Right atrium auricular region (tissue), 2 donors: ENCODE data around the gene EIF2D. TPM values are rescaled to one million over a fixed set of nuclear protein-coding genes. Genes with fewer than 3 reads are reported as not detected.

ENCODE experiments used
- DNase-seq: peaks from one replicate; pipeline ENCODE4 v3.0.0-alpha.2; 2019; ENCODE audit warnings: low spot score
- H3K27ac ChIP-seq, 2 donors: fragments of 200-600 bp; sonication (generic); 1 replicate in 1 of 2; 2 replicates in 1 of 2; pipeline ENCODE4 v1.5.1; 2016 to 2019
- H3K27me3 ChIP-seq, 2 donors: fragments of 200-600 bp; sonication (generic); one replicate each; pipeline versions ENCODE4 v1.5.1 to v1.6.0; 2017 to 2019
- H3K36me3 ChIP-seq: fragments of 200-600 bp; sonication (generic); one replicate; pipeline ENCODE4 v1.5.1; 2016
- H3K4me1 ChIP-seq, 2 donors: fragments of 200-600 bp; sonication (generic); one replicate each; pipeline versions ENCODE4 v1.5.1 to v1.6.0; 2017 to 2019
- H3K4me3 ChIP-seq, 2 donors: fragments of 200-600 bp; sonication (generic); 1 replicate in 1 of 2; 2 replicates in 1 of 2; pipeline ENCODE4 v1.5.1; 2017 to 2019; ENCODE audit warnings: mild to moderate bottlenecking in 1 of 2, moderate library complexity in 1 of 2
- H3K9me3 ChIP-seq, 2 donors: fragments of 200-600 bp; sonication (generic); one replicate each; pipeline ENCODE4 v1.5.1; 2019
- CTCF ChIP-seq, 2 donors: fragments of 200-600 bp; sonication (generic); IDR thresholded peaks; one replicate each; pipeline ENCODE4 v1.5.1; 2019; ENCODE audit warnings: antibody characterized with exemption in 2 of 2
- total RNA-seq, 2 donors: library from RNA; depleted of rRNA; stranded (reverse); fragments of >200 nt; gene quantifications; one replicate each; pipeline ENCODE4 v1.1.0, GENCODE V29; 2016

Gene EIF2D
- total RNA-seq, 2 donors from 2014 or later: 21.7 to 30.4 TPM

DNA sequence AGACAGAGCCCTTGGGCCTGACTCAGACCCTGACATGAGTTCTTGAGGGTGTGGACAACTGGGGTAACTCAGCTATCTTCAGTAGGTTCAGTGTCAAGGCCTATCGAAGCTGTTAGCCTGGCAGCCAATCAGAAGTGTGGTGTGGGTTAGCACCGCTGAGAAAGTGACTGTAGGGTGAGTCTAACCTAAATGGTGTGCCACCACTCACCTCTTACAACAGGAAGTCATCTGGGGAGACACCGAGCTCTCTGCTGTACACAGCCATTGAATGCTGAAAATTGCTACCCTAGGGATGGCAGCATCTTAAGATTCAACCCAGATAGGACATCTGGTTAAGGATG lies 60.3 kb downstream of the EIF2D start:
- DNase-seq: no peak
- peaks cover 0 to 39% of the 10 kb centered on the region in 2 donors for H3K4me1 ChIP-seq
- H3K27ac ChIP-seq: no peak overlapping the region
- no peaks in the 10 kb centered on the region for H3K27me3 ChIP-seq
- no peak overlapping the region for H3K4me3 ChIP-seq
- no peaks in the 10 kb centered on the region for H3K9me3 ChIP-seq
- no peaks in the 10 kb centered on the region for H3K36me3 ChIP-seq
- TF ChIP-seq CTCF (IDR thresholded peaks at IDR 0.05): no peak

- no peak overlapping the region for H3K4me3 ChIP-seq
Measured at GRCh38 chr1:206551296-206551985, 60.8 kb downstream of the EIF2D start.

DNA sequence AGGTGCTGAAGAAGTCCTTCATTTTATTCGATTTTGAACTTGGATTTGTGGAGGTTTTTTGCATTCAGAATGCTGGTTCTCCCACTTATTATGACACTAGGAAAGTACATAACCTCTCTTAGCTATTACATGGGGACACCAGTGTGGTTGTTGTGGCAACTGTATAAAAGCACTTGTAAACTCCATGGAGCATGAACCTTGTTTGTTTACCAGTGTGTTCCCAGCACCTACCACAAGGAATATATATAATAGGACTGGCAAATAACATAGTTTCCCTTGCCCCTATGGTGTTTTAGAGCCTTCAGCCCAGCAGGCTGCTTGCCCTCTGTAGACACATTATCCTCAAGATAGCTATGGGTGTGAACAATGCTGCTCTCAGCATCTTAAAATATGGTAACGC lies 61.8 kb downstream of the EIF2D start:
- TF ChIP-seq CTCF (IDR thresholded peaks at IDR 0.05): no peak
- DNase-seq: no peak
- no peaks in the 10 kb centered on the region for H3K9me3 ChIP-seq
- no peak overlapping the region for H3K27ac ChIP-seq
- no peaks in the 10 kb centered on the region for H3K36me3 ChIP-seq
- no peak overlapping the region for H3K4me3 ChIP-seq
- H3K27me3 ChIP-seq: no peaks in the 10 kb centered on the region
- H3K4me1 ChIP-seq: peaks cover 0 to 25% of the 10 kb centered on the region in 2 donors

More at GRCh38 chr1:206551296-206551985, 60.8 kb downstream of the EIF2D start:
- Histone ChIP-seq H3K36me3 (no peaks in the 10 kb centered on the region), H3K9me3 (no peaks in the 10 kb centered on the region), H3K27me3 (no peaks in the 10 kb centered on the region), H3K4me1 (peaks cover 0 to 34% of the 10 kb centered on the region in 2 donors), H3K27ac (peak overlapping the region in 1 of 2 donors; percentile 32)
- no peak for DNase-seq
- TF ChIP-seq CTCF (IDR thresholded peaks at IDR 0.05): no peak

DNA sequence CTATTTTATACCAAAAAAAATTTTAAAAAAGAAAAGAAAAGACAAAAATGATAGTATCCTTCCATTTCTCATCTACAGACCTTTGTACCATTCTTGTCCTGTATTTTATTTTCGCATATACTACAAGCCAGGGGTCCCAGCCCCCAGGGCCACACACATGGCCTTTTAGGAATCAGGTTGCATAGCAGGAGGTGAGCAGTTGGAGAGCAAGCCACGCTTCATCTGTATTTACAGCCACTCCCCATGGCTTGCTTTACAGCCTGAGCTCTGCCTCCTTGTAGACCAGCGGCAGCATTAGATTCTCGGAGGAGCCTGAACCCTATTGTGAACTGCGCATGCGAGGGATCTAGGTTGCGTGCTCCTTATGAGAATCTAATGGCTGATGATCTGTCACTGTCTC lies 65.2 kb downstream of the EIF2D start:
- Histone ChIP-seq H3K9me3 (no peaks in the 10 kb centered on the region), H3K27me3 (no peaks in the 10 kb centered on the region), H3K4me1 (peaks cover 0 to 18% of the 10 kb centered on the region in 2 donors), H3K36me3 (no peaks in the 10 kb centered on the region), H3K4me3 (no peak overlapping the region), H3K27ac (no peak overlapping the region)
- TF ChIP-seq CTCF (IDR thresholded peaks at IDR 0.05): no peak
- DNase-seq: no peak

- TF ChIP-seq CTCF (IDR thresholded peaks at IDR 0.05): no peak
- no peaks in the 10 kb centered on the region for H3K9me3 ChIP-seq
Measured at GRCh38 chr1:206545351-206545750, 66.9 kb downstream of the EIF2D start.

More at GRCh38 chr1:206545351-206545750, 66.9 kb downstream of the EIF2D start:
- Histone ChIP-seq H3K27ac (no peak overlapping the region), H3K4me3 (no peak overlapping the region), H3K27me3 (no peaks in the 10 kb centered on the region), H3K4me1 (peaks cover 0 to 6% of the 10 kb centered on the region in 2 donors), H3K36me3 (no peaks in the 10 kb centered on the region)
- DNase-seq: no peak
